HCT116 (cell line): Measurements from ENCODE around the gene CERKL. TPM values are rescaled to one million over a fixed set of nuclear protein-coding genes. Genes with fewer than 3 reads are reported as not detected.

Source experiments
- ATAC-seq: fragments of 200-7000 bp; cut with Tn5 transposase; 2 replicates; pipeline ENCODE4 v1.9.1; 2020; ENCODE audit warnings: mild to moderate bottlenecking, moderate library complexity
- BruUV-seq: library from RNA; stranded (reverse); fragments of 400-500 nt; replicated peaks from 2 replicates; lab custom pipeline; 2021; lab: Mats Ljungman, UMichigan
- CTCF ChIA-PET: fragments of 300-600 bp; sonication (Branson Sonifier 250); formaldehyde crosslinking; loops from one replicate; lab custom pipeline; 2021; ENCODE audit warnings: antibody characterized with exemption; lab: Charles Lee
- POLR2A ChIA-PET: fragments of 300-600, 350-600 bp; sonication (Branson Sonifier 250); formaldehyde crosslinking; loops from one replicate; lab custom pipeline; 2021; ENCODE audit warnings: antibody characterized with exemption; lab: Charles Lee
- RAD21 ChIA-PET, 2 experiments: fragments of 300-600 bp; sonication (Branson Sonifier 250); formaldehyde crosslinking; loops; one replicate each; lab custom pipeline; 2023; ENCODE audit warnings: low total read pairs in 2 of 2; ENCODE audit not compliant: uncharacterized antibody in 2 of 2, unreplicated experiment in 2 of 2, low non-redundant PET in 1 of 2; lab: Charles Lee
- DNase-seq: peaks from one replicate; pipeline ENCODE4 v3.0.0-alpha.2; 2010; ENCODE audit warnings: low read depth, low spot score
- H2AFZ ChIP-seq: fragments of 200-600 bp; shearing (Covaris generic), sonication (generic); 2 replicates; pipeline ENCODE4 v1.6.1; 2017; ENCODE audit warnings: low read depth, mixed run types, mixed read lengths, antibody characterized with exemption, low read length; ENCODE audit not compliant: poor library complexity, severe bottlenecking
- H3K27ac ChIP-seq: 2 replicates; pipeline ENCODE4 v1.5.1; 2012; ENCODE audit warnings: low read depth, low read length
- H3K27me3 ChIP-seq: fragments of 200-600 bp; sonication (generic); 2 replicates; pipeline ENCODE4 v1.6.1; 2016; ENCODE audit warnings: mixed run types, low read length, mixed read lengths; ENCODE audit not compliant: insufficient read depth
- H3K36me3 ChIP-seq, 2 experiments: fragments of 200-500 bp in 1 of 2; fragments of 200-600 bp in 1 of 2; sonication (Bioruptor generic) in 1 of 2; sonication (generic) in 1 of 2; 2 replicates each; pipeline versions ENCODE4 v1.5.1 to v1.6.1; 2014 to 2016; ENCODE audit warnings: low read length in 2 of 2, inconsistent platforms in 1 of 2, mixed read lengths in 1 of 2, mixed run types in 1 of 2; ENCODE audit not compliant: insufficient read depth in 2 of 2, control insufficient read depth in 1 of 2
- H3K4me1 ChIP-seq, 2 experiments: fragments of 200-600 bp in 1 of 2; sonication (generic) in 1 of 2; 2 replicates each; pipeline versions ENCODE4 v1.5.1 to v1.6.1; 2012 to 2017; ENCODE audit warnings: low read length in 2 of 2, inconsistent platforms in 1 of 2, mild to moderate bottlenecking in 1 of 2, mixed read lengths in 1 of 2, mixed run types in 1 of 2, moderate library complexity in 1 of 2; ENCODE audit not compliant: insufficient read depth in 2 of 2, control insufficient read depth in 1 of 2
- H3K4me2 ChIP-seq: fragments of 200-600 bp; sonication (generic); 2 replicates; pipeline ENCODE4 v1.6.1; 2017; ENCODE audit warnings: mixed run types, low read length, mixed read lengths
- H3K4me3 ChIP-seq, 2 experiments: fragments of 200-600 bp in 1 of 2; sonication (generic) in 1 of 2; replicated peaks in 1 of 2; 2 replicates each; pipeline ENCODE4 v1.5.1; 2011 to 2016; ENCODE audit warnings: low read length in 2 of 2, control low read depth in 1 of 2, low read depth in 1 of 2, mild to moderate bottlenecking in 1 of 2, mixed read lengths in 1 of 2, mixed run types in 1 of 2
- H3K79me2 ChIP-seq: fragments of 200-600 bp; sonication (generic); 2 replicates; pipeline ENCODE4 v1.6.1; 2017; ENCODE audit warnings: mild to moderate bottlenecking, mixed run types, low read length, moderate library complexity, mixed read lengths; ENCODE audit not compliant: insufficient read depth
- H3K9ac ChIP-seq: fragments of 200-600 bp; sonication (generic); 2 replicates; pipeline ENCODE4 v1.6.1; 2016; ENCODE audit warnings: low read length, mixed read lengths
- H3K9me2 ChIP-seq: fragments of 200-600 bp; sonication (generic), shearing (Covaris generic); 2 replicates; pipeline ENCODE4 v1.6.1; 2017; ENCODE audit warnings: mixed run types, mild to moderate bottlenecking, moderate library complexity; ENCODE audit not compliant: insufficient read depth
- H3K9me3 ChIP-seq, 2 experiments: fragments of 200-500 bp in 1 of 2; fragments of 200-600 bp in 1 of 2; sonication (Bioruptor generic) in 1 of 2; sonication (generic) in 1 of 2; 2 replicates each; pipeline ENCODE4 v1.6.1; 2014 to 2017; ENCODE audit warnings: low read length in 2 of 2, mixed read lengths in 2 of 2, inconsistent platforms in 1 of 2, low read depth in 1 of 2, mild to moderate bottlenecking in 1 of 2, mixed run types in 1 of 2, moderate library complexity in 1 of 2; ENCODE audit not compliant: control insufficient read depth in 1 of 2, insufficient read depth in 1 of 2
- H4K20me1 ChIP-seq: fragments of 200-600 bp; sonication (generic), shearing (Covaris generic); 2 replicates; pipeline ENCODE4 v1.6.1; 2017; ENCODE audit warnings: mixed run types, mild to moderate bottlenecking, moderate library complexity; ENCODE audit not compliant: insufficient read depth
- CEBPB ChIP-seq: IDR thresholded peaks from 2 replicates; pipeline ENCODE4 v1.6.1; 2012; ENCODE audit warnings: low read depth
- EGR1 ChIP-seq: IDR thresholded peaks from 2 replicates; pipeline ENCODE4 v1.6.1; 2012; ENCODE audit warnings: low read depth
- MAX ChIP-seq: IDR thresholded peaks from 2 replicates; pipeline ENCODE4 v1.6.1; 2012
- RAD21 ChIP-seq: IDR thresholded peaks from 2 replicates; pipeline ENCODE4 v1.6.1; 2012; ENCODE audit warnings: low read depth, mild to moderate bottlenecking
- REST ChIP-seq: IDR thresholded peaks from 2 replicates; pipeline ENCODE4 v1.6.1; 2012; ENCODE audit warnings: low read depth
- SIN3A ChIP-seq: IDR thresholded peaks from 2 replicates; pipeline ENCODE4 v1.6.1; 2012; ENCODE audit warnings: low read depth
- ZFX ChIP-seq: fragments of 450-650 bp; IDR thresholded peaks from 2 replicates; pipeline ENCODE4 v1.6.1; 2017
- intact Hi-C: fragments of 100-400 bp; cut with micrococcal nuclease; formaldehyde crosslinking; loops from 2 replicates; pipeline ENCODE4 v1.10.0; 2022
- total RNA-seq: library from RNA; stranded (reverse); gene quantifications from one replicate; pipeline ENCODE4 v1.2.1, GENCODE V29; 2021; ENCODE audit not compliant: unreplicated experiment

CERKL gene
- total RNA-seq, 1 experiment from 2014 or later: 0.66 TPM

- Histone ChIP-seq H3K9me3 (peaks cover 0 to 7% of the 10 kb centered on the region in 2 experiments; a peak in 2 of 4 replicates), H3K9ac (no peak overlapping the region), H3K79me2 (no peaks in the 10 kb centered on the region), H3K9me2 (no peaks in the 10 kb centered on the region), H3K27ac (no peak overlapping the region), H4K20me1 (no peaks in the 10 kb centered on the region), H3K36me3 (no peaks in the 10 kb centered on the region), H3K27me3 (no peaks in the 10 kb centered on the region), H2AFZ (no peak overlapping the region), H3K4me2 (no peak overlapping the region), H3K4me1 (no peaks in the 10 kb centered on the region)
- CTCF ChIA-PET: no interaction called here
- no TSS peak for BruUV-seq
- no peak for DNase-seq
- RAD21 ChIA-PET: no interaction called here
- intact Hi-C loops: no loop called here
- no peak for ATAC-seq
- no peak for TF ChIP-seq MAX
- TF ChIP-seq ZFX: no peak
- no peak for TF ChIP-seq EGR1
- no peak for TF ChIP-seq REST
- TF ChIP-seq SIN3A: no peak
- TF ChIP-seq, all 23 proteins: peak for 0
- POLR2A ChIA-PET: no interaction called here
- no peak overlapping the region for H3K4me3 ChIP-seq
Measured at GRCh38 chr2:181667234-181667633, 10.3 kb upstream of the CERKL start.

GRCh38 chr2:181662287-181662686 is 5.4 kb upstream of the CERKL start:
- BruUV-seq: no TSS peak
- no peak for DNase-seq

More at GRCh38 chr2:181662287-181662686, 5.4 kb upstream of the CERKL start:
- intact Hi-C loops: no loop called here
- Histone ChIP-seq H3K9me2 (no peaks in the 10 kb centered on the region), H3K27ac (no peak overlapping the region), H3K4me3 (no peak overlapping the region), H3K4me1 (peaks cover 0 to 3% of the 10 kb centered on the region in 2 experiments; a peak in 1 of 4 replicates), H2AFZ (no peak overlapping the region), H3K9ac (no peak overlapping the region), H3K79me2 (no peaks in the 10 kb centered on the region), H3K4me2 (no peak overlapping the region), H3K9me3 (peaks cover 0 to 7% of the 10 kb centered on the region in 2 experiments; a peak in 2 of 4 replicates), H3K36me3 (no peaks in the 10 kb centered on the region), H3K27me3 (no peaks in the 10 kb centered on the region), H4K20me1 (no peaks in the 10 kb centered on the region)
- no peak for ATAC-seq
- CTCF ChIA-PET: no interaction called here
- TF ChIP-seq RAD21: no peak
- TF ChIP-seq REST: no peak
- TF ChIP-seq CEBPB: no peak
- POLR2A ChIA-PET: no interaction called here
- RAD21 ChIA-PET: no interaction called here
